Neutrophil (primary cell): ENCODE results near the gene SH3PXD2B.
"Not testable (repeated sequence)": the region's sequence is repeated elsewhere in the genome, so short reads cannot be mapped to it uniquely, and the experiment has no call there.

Source experiments
- H3K27ac ChIP-seq: fragments of 200-600 bp; sonication (generic); 2 replicates; pipeline ENCODE4 v1.5.1; 2016; ENCODE audit warnings: mild to moderate bottlenecking, moderate library complexity
- H3K27me3 ChIP-seq: fragments of 200-600 bp; sonication (generic); 2 replicates; pipeline ENCODE4 v1.6.0; 2016; ENCODE audit warnings: mild to moderate bottlenecking
- H3K36me3 ChIP-seq: fragments of 200-600 bp; sonication (generic); 2 replicates; pipeline ENCODE4 v1.5.1; 2017
- H3K4me1 ChIP-seq, 2 experiments: fragments of 200-600 bp in 1 of 2; sonication (generic) in 1 of 2; 1 replicate in 1 of 2; 2 replicates in 1 of 2; pipeline versions ENCODE4 v1.5.1 to v1.6.1; 2013 to 2016; ENCODE audit warnings: low read depth in 1 of 2, low read length in 1 of 2, mild to moderate bottlenecking in 1 of 2, moderate library complexity in 1 of 2; ENCODE audit not compliant: control insufficient read depth in 1 of 2, insufficient read depth in 1 of 2
- H3K4me3 ChIP-seq, 2 experiments: fragments of 200-600 bp in 1 of 2; sonication (generic) in 1 of 2; 1 replicate in 1 of 2; 2 replicates in 1 of 2; pipeline ENCODE4 v1.5.1; 2013 to 2016; ENCODE audit warnings: low read depth in 1 of 2, low read length in 1 of 2, mild to moderate bottlenecking in 1 of 2, moderate library complexity in 1 of 2
- H3K9me3 ChIP-seq: fragments of 200-600 bp; sonication (generic); 2 replicates; pipeline ENCODE4 v1.5.1; 2016
- CTCF ChIP-seq: fragments of 200-600 bp; sonication (generic); IDR thresholded peaks from 2 replicates; pipeline ENCODE4 v1.5.1; 2016; ENCODE audit warnings: antibody characterized with exemption

Gene SH3PXD2B

GRCh38 chr5:172370237-172370640 lies 84.1 kb downstream of the SH3PXD2B start:
- Histone ChIP-seq H3K36me3 (no peaks in the 10 kb centered on the region), H3K9me3 (no peaks in the 10 kb centered on the region), H3K27me3 (no peaks in the 10 kb centered on the region)

GRCh38 chr5:172368699-172369098 lies 85.6 kb downstream of the SH3PXD2B start:
- not testable (repeated sequence) for H3K36me3 ChIP-seq, H3K4me3 ChIP-seq, H3K4me1 ChIP-seq, H3K9me3 ChIP-seq, H3K27ac ChIP-seq, H3K27me3 ChIP-seq

More at GRCh38 chr5:172370237-172370640, 84.1 kb downstream of the SH3PXD2B start:
- Histone ChIP-seq H3K4me3 (no peak overlapping the region), H3K27ac (no peak overlapping the region), H3K4me1 (no peaks in the 10 kb centered on the region)
- TF ChIP-seq CTCF, result no peak

GRCh38 chr5:172365948-172366608 lies 88.2 kb downstream of the SH3PXD2B start:
- Histone ChIP-seq H3K36me3 (no peaks in the 10 kb centered on the region), H3K4me1 (peaks cover 6 to 10% of the 10 kb centered on the region in 2 experiments), H3K9me3 (no peaks in the 10 kb centered on the region), H3K27me3 (no peaks in the 10 kb centered on the region), H3K27ac (no peak overlapping the region), H3K4me3 (no peak overlapping the region)
- TF ChIP-seq CTCF, result no peak

- no peak for TF ChIP-seq CTCF
- no peaks in the 10 kb centered on the region for H3K36me3 ChIP-seq
- H3K9me3 ChIP-seq, result no peaks in the 10 kb centered on the region
- H3K27ac ChIP-seq, result no peak overlapping the region
- no peak overlapping the region for H3K4me3 ChIP-seq
- no peaks in the 10 kb centered on the region for H3K27me3 ChIP-seq
- H3K4me1 ChIP-seq, result peaks cover 6 to 11% of the 10 kb centered on the region in 2 experiments
Measured at GRCh38 chr5:172364773-172365172, 89.6 kb downstream of the SH3PXD2B start.

- Histone ChIP-seq H3K27me3 (no peaks in the 10 kb centered on the region), H3K36me3 (no peaks in the 10 kb centered on the region), H3K9me3 (no peaks in the 10 kb centered on the region), H3K4me3 (no peak overlapping the region), H3K4me1 (peaks cover 6 to 11% of the 10 kb centered on the region in 2 experiments), H3K27ac (no peak overlapping the region)
- no peak for TF ChIP-seq CTCF
Measured at GRCh38 chr5:172362755-172363154, 91.6 kb downstream of the SH3PXD2B start.

GRCh38 chr5:172361566-172362238 lies 92.6 kb downstream of the SH3PXD2B start:
- Histone ChIP-seq H3K4me1 (peaks cover 6 to 11% of the 10 kb centered on the region in 2 experiments), H3K36me3 (no peaks in the 10 kb centered on the region), H3K27me3 (no peaks in the 10 kb centered on the region), H3K9me3 (no peaks in the 10 kb centered on the region), H3K27ac (no peak overlapping the region), H3K4me3 (no peak overlapping the region)
- no peak for TF ChIP-seq CTCF
